Neural cell (in vitro differentiated cells): Measurements from ENCODE around the gene INPP5D.

Experiments used
- CTCF ChIP-seq: fragments of 450-650 bp; IDR thresholded peaks from 2 replicates; pipeline ENCODE4 v1.5.1; 2014; ENCODE audit warnings: antibody characterized with exemption, mild to moderate bottlenecking, moderate library complexity; ENCODE audit not compliant: poor library complexity, severe bottlenecking
- EP300 ChIP-seq: fragments of 450-650 bp; conservative IDR thresholded peaks from 2 replicates; pipeline ENCODE4 v1.6.1; 2014; ENCODE audit warnings: antibody characterized with exemption, mild to moderate bottlenecking, moderate library complexity; ENCODE audit not compliant: poor library complexity, severe bottlenecking
- EZH2 ChIP-seq: fragments of 200-600, 300-800 bp; shearing (Covaris generic), sonication (generic); IDR thresholded peaks from 2 replicates; pipeline ENCODE4 v1.6.1; 2014; ENCODE audit warnings: antibody characterized with exemption, low read length, borderline replicate concordance, mild to moderate bottlenecking; ENCODE audit not compliant: insufficient read depth, poor library complexity, severe bottlenecking
- POLR2AphosphoS5 ChIP-seq: IDR thresholded peaks from 2 replicates; pipeline ENCODE4 v1.6.1; 2012
- REST ChIP-seq: IDR thresholded peaks from 2 replicates; pipeline ENCODE4 v1.6.1; 2012; ENCODE audit warnings: borderline replicate concordance
- SMC3 ChIP-seq: fragments of 450-650 bp; conservative IDR thresholded peaks from 2 replicates; pipeline ENCODE4 v1.6.1; 2014; ENCODE audit warnings: antibody characterized with exemption, mild to moderate bottlenecking, moderate library complexity; ENCODE audit not compliant: poor library complexity
- TAF1 ChIP-seq: IDR thresholded peaks from 2 replicates; pipeline ENCODE4 v1.6.1; 2012; ENCODE audit warnings: low read depth

- TF ChIP-seq CTCF: no peak
- TF ChIP-seq EZH2: no peak
- TF ChIP-seq POLR2AphosphoS5: no peak
- no peak for TF ChIP-seq EP300
- no peak for TF ChIP-seq SMC3
- no peak for TF ChIP-seq REST
- no peak for TF ChIP-seq TAF1
Measured at GRCh38 chr2:233117811-233118647, 57.9 kb downstream of the INPP5D start.
